ENCODE data around the gene RTKN2. TPM values are rescaled to one million over a fixed set of nuclear protein-coding genes. Genes with fewer than 3 reads are reported as not detected.

Gene RTKN2
- total RNA-seq, 1 donor from 2014 or later: 6.7 TPM

DNA sequence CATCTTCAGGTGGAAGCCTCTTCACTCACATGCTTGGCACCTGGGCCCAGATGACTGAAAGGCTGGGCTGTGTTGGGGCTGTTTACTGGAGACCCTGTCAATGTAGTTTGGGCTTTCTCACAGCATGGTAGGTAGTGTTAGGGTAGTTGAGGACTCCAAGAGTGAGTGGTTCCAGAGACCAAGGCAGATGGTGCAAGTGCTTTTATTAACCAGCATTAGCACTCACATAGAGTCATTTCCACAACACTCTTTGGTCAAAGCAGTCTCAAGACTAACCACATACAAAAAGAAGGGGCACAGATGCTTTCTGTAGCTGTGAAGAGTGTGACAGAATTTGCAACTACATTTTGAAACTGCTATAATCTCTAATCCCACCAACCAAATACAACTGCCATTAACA is 135.0 kb downstream of the RTKN2 start:
- no peaks in the 10 kb centered on the region for H3K36me3 ChIP-seq (ENCODE audit: control insufficient read depth, insufficient read depth, low read length)
- H3K4me3 ChIP-seq (ENCODE audit: low read depth, low read length): no peak overlapping the region
- TF ChIP-seq, protein P1, sequence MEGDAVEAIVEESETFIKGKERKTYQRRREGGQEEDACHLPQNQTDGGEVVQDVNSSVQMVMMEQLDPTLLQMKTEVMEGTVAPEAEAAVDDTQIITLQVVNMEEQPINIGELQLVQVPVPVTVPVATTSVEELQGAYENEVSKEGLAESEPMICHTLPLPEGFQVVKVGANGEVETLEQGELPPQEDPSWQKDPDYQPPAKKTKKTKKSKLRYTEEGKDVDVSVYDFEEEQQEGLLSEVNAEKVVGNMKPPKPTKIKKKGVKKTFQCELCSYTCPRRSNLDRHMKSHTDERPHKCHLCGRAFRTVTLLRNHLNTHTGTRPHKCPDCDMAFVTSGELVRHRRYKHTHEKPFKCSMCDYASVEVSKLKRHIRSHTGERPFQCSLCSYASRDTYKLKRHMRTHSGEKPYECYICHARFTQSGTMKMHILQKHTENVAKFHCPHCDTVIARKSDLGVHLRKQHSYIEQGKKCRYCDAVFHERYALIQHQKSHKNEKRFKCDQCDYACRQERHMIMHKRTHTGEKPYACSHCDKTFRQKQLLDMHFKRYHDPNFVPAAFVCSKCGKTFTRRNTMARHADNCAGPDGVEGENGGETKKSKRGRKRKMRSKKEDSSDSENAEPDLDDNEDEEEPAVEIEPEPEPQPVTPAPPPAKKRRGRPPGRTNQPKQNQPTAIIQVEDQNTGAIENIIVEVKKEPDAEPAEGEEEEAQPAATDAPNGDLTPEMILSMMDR (IDR thresholded peaks at IDR 0.05; ENCODE audit: insufficient read depth, low read length, poor library complexity, severe bottlenecking): no peak

More for the DNA sequence above, 135.0 kb downstream of the RTKN2 start:
- no peaks in the 10 kb centered on the region for H3K27me3 ChIP-seq (ENCODE audit: control insufficient read depth, insufficient read depth, low read length)
- DNase-seq (ENCODE audit: low read depth): no peak

Other genes with a start within 250 kb of the RTKN2 start
- gene ZNF365, start 105.5 kb upstream of the RTKN2 start, total RNA-seq: 4.7 and 6.9 TPM in 2 replicates